Measurements from ENCODE around the gene DNAJC5. TPM values are rescaled to one million over a fixed set of nuclear protein-coding genes. Genes with fewer than 3 reads are reported as not detected.

DNAJC5 gene
- total RNA-seq, 1 donor from 2014 or later: 44.2 TPM

DNA sequence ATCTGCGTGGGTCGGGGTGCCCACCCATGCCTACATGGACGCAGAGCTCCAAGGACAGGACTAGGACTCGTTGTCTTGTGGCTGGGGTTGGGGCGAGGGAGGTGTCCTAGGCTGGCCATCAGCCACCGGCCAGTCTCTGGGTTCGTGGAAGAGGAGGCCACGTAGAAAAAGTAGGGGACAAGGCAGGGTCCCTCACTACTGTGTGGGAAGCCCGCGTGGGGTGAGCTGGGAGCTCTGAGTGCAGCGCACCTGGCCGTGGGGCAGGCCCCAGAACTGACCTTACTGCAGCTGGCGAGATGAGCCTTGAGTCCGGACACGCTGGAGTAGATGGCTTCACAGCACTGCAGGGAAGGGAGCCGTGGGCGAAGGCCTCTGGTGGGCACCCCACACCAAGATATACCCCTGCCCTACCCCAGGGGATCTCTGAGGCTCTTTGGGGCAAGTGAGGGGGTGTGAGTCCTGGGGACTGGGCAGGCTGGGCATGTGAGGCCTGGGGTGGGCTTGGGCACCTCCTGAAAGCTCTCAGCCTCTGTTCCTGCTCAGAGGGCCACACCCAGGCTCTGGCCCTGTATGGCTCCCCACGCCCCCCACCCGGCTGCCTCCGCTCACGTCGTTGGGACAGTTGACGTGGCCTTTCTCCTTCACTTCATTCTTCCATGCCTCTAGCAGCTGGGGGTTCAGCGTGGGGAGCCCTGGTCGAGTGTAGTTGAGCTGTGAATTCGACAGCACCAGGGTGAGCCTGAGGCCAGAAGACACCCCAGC, 66.9 kb downstream of the DNAJC5 start:
- Mint-ChIP-seq H3K4me1 (ENCODE audit: low read depth) (peaks cover 15% of the 10 kb centered on the region), H3K36me3 (ENCODE audit: low read depth) (peaks cover 6% of the 10 kb centered on the region), H3K4me3 (ENCODE audit: unreplicated experiment) (no peak overlapping the region), H3K27ac (ENCODE audit: unreplicated experiment) (no peak overlapping the region), H3K27me3 (ENCODE audit: low read depth) (no peaks in the 10 kb centered on the region), H3K9me3 (ENCODE audit: low read depth) (no peaks in the 10 kb centered on the region)
- TF ChIP-seq, protein P1, sequence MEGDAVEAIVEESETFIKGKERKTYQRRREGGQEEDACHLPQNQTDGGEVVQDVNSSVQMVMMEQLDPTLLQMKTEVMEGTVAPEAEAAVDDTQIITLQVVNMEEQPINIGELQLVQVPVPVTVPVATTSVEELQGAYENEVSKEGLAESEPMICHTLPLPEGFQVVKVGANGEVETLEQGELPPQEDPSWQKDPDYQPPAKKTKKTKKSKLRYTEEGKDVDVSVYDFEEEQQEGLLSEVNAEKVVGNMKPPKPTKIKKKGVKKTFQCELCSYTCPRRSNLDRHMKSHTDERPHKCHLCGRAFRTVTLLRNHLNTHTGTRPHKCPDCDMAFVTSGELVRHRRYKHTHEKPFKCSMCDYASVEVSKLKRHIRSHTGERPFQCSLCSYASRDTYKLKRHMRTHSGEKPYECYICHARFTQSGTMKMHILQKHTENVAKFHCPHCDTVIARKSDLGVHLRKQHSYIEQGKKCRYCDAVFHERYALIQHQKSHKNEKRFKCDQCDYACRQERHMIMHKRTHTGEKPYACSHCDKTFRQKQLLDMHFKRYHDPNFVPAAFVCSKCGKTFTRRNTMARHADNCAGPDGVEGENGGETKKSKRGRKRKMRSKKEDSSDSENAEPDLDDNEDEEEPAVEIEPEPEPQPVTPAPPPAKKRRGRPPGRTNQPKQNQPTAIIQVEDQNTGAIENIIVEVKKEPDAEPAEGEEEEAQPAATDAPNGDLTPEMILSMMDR (IDR thresholded peaks at IDR 0.05): no peak
- no peak for DNase-seq (ENCODE audit: low spot score)

DNA sequence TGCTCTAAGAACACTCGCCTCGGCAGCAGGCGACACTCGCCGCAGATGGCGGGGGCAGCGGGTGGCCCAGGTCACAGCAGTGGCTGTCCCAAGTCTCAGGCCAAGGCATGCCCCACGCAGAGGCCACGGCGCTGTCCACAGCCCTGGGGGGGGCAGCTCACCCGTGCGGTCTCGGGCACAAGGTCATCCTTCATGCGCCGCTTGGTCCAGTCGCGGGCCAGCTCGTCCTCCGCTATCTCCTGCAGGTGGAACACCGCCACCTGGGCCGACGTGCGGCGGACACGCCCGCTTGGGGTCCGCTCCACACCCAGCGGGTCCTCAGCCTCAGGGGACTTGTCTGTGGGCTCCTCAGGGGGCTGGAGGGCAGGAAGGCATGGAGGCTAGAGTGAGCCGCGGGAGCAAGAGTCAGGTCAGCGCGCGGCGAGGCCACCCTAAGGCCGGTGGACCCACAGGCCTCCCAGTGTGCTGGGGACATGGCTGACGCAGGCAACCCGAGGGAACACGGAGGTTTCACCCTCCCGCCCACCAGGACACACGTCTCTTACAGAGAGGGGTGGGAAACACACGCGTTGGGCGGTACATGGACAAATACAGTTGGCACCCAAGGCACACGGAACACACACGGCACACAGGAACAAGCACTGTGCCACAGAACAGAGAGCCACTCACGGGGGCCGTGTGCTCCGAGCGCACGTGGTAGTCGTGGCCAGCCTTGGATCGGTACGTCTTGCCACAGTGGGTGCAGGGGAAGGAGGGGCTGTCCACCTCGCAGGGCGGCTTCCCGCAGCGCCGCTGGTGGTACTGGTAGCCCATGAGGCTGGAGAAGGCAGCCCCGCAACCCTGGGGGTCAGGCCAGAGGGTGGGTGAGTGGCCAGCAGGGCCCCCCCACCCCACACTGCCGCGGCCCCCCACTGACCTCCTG, 67.8 kb downstream of the DNAJC5 start:
- H3K27me3 Mint-ChIP-seq (ENCODE audit: low read depth): no peaks in the 10 kb centered on the region
- no peak for DNase-seq (ENCODE audit: low spot score)
- no peak overlapping the region for H3K4me3 Mint-ChIP-seq (ENCODE audit: unreplicated experiment)
- peaks cover 6% of the 10 kb centered on the region for H3K36me3 Mint-ChIP-seq (ENCODE audit: low read depth)
- TF ChIP-seq, protein P1 (IDR thresholded peaks at IDR 0.05): no peak
- no peak overlapping the region for H3K27ac Mint-ChIP-seq (ENCODE audit: unreplicated experiment)
- peaks cover 9% of the 10 kb centered on the region for H3K4me1 Mint-ChIP-seq (ENCODE audit: low read depth)
- H3K9me3 Mint-ChIP-seq (ENCODE audit: low read depth): no peaks in the 10 kb centered on the region

DNA sequence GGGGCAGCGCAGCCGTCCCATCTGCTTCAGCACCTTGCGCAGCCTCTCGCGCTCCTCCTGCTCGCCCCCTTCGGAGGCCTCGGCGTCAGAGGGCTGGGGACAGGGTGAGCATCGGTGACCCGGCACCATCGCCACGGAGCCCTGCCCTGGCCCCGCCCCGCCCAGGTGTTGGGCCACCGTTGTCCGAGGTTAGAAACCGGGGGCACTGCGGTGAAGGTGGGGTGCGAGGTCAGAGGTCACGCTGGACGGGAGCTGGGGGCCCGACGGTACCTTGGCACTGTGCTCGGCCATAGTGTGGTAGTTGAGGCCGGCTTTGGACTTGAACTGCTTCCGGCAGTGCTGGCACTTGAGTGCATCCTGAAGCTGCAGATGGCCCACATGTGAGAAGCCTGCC, 68.4 kb downstream of the DNAJC5 start:
- Mint-ChIP-seq H3K4me3 (ENCODE audit: unreplicated experiment) (no peak overlapping the region), H3K36me3 (ENCODE audit: low read depth) (peaks cover 6% of the 10 kb centered on the region), H3K9me3 (ENCODE audit: low read depth) (no peaks in the 10 kb centered on the region), H3K4me1 (ENCODE audit: low read depth) (peaks cover 6% of the 10 kb centered on the region), H3K27me3 (ENCODE audit: low read depth) (no peaks in the 10 kb centered on the region), H3K27ac (ENCODE audit: unreplicated experiment) (no peak overlapping the region)
- no peak for DNase-seq (ENCODE audit: low spot score)
- TF ChIP-seq, protein P1 (IDR thresholded peaks at IDR 0.05): no peak

DNA sequence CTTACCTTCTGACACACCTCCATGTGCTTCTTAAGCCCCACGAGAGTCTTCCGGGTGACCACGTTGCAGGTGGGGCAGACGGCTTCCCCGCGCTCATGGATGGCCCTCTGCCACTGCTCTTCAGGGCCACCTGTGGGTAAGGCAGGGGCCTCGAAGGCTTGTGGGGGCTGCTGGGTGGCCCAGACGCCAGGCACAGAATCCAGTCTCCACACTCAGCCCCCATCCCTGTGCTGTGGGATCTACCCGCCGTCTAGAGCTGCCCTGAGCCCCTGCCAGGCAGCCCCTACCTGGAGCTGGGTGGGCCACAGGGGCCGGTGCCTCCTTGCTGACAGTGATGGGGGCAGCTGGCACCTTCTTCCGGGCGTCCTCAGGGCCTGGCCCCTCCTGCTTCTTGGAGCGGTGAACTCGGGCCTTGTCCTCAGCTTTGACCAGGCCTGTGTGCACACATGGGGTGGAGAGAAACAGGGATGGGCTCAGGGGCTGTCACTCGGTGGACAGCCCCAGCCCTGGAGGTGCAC, 68.9 kb downstream of the DNAJC5 start:
- H3K27me3 Mint-ChIP-seq (ENCODE audit: low read depth): no peaks in the 10 kb centered on the region
- TF ChIP-seq, protein P1 (IDR thresholded peaks at IDR 0.05): no peak
- peaks cover 9% of the 10 kb centered on the region for H3K4me1 Mint-ChIP-seq (ENCODE audit: low read depth)
- no peak for DNase-seq (ENCODE audit: low spot score)
- H3K36me3 Mint-ChIP-seq (ENCODE audit: low read depth): peaks cover 6% of the 10 kb centered on the region
- no peak overlapping the region for H3K27ac Mint-ChIP-seq (ENCODE audit: unreplicated experiment)
- no peak overlapping the region for H3K4me3 Mint-ChIP-seq (ENCODE audit: unreplicated experiment)
- H3K9me3 Mint-ChIP-seq (ENCODE audit: low read depth): no peaks in the 10 kb centered on the region

DNA sequence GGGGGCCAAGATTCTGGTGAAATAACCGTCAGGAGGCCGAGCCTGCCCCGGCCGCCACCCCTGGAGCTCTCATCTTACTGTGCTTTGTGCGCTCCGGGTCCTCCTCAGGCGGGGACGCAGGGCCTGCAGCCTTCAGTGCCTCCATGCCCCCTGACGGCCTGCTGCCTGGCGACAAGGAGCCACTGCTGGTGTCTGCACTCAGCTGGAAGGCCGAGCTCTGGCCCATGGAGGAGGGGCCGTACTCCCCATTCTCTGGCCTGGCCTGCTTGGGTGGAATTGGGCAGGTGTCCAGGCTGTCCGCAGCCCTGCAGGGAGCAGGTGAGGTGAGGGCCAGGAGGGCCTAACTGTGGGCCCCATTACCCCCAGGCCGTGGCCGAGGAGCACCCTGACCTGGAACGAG, 69.5 kb downstream of the DNAJC5 start:
- Mint-ChIP-seq H3K4me3 (ENCODE audit: unreplicated experiment) (no peak overlapping the region), H3K27ac (ENCODE audit: unreplicated experiment) (no peak overlapping the region), H3K4me1 (ENCODE audit: low read depth) (peaks cover 11% of the 10 kb centered on the region), H3K36me3 (ENCODE audit: low read depth) (peaks cover 6% of the 10 kb centered on the region), H3K27me3 (ENCODE audit: low read depth) (no peaks in the 10 kb centered on the region), H3K9me3 (ENCODE audit: low read depth) (no peaks in the 10 kb centered on the region)
- no peak for DNase-seq (ENCODE audit: low spot score)
- TF ChIP-seq, protein P1 (IDR thresholded peaks at IDR 0.05): no peak
